Hematopoietic multipotent progenitor cell treated with erythropoietin and hydrocortisone succinate and interleukin-3 and kit ligand, for 15 days (in vitro differentiated cells): ENCODE data around the gene RELCH.
A peak's percentile ranks its signal among the peaks of the same experiment; 100 is the strongest.
"Not testable (repeated sequence)": the region's sequence is repeated elsewhere in the genome, so short reads cannot be mapped to it uniquely, and the experiment has no call there.

ENCODE experiments used
- DNase-seq: peaks from one replicate; pipeline ENCODE4 v3.0.0-alpha.2; 2015; ENCODE audit warnings: low spot score

RELCH gene

GRCh38 chr18:62186774-62187542, at the start of gene RELCH, which contains the start of gene PIGN:
Gene RELCH, plus strand, starts transcription at chr18:62187255. Its CDS starts 251 bp downstream, at chr18:62187506.
Gene PIGN, minus strand, starts transcription at chr18:62187056. Its CDS starts 25,703 bp downstream, at chr18:62161353.
- DNase-seq = peak; percentile 99

GRCh38 chr18:62138461-62139235, 48.4 kb upstream of the RELCH start:
- no peak for DNase-seq

- DNase-seq = no peak
These were observed 46.8 kb upstream of the RELCH start for GRCh38 chr18:62140259-62140658.

GRCh38 chr18:62144338-62144737, 42.7 kb upstream of the RELCH start:
- DNase-seq = no peak

GRCh38 chr18:62151068-62151771, 35.8 kb upstream of the RELCH start:
- DNase-seq = no peak

- no peak for DNase-seq
These were observed 34.2 kb upstream of the RELCH start for GRCh38 chr18:62152844-62153243.

GRCh38 chr18:62157843-62158242, 29.2 kb upstream of the RELCH start:
- no peak for DNase-seq

GRCh38 chr18:62164310-62164709, 22.7 kb upstream of the RELCH start:
- no peak for DNase-seq

GRCh38 chr18:62164855-62165487, 22.1 kb upstream of the RELCH start:
- DNase-seq = no peak

GRCh38 chr18:62165583-62165982, 21.5 kb upstream of the RELCH start:
- no peak for DNase-seq

- not testable (repeated sequence) for DNase-seq
These were observed 20.5 kb upstream of the RELCH start for GRCh38 chr18:62166524-62166923.

- DNase-seq = no peak
These were observed 16.2 kb upstream of the RELCH start for GRCh38 chr18:62170857-62171256.

GRCh38 chr18:62172298-62172697, 14.8 kb upstream of the RELCH start:
- no peak for DNase-seq

GRCh38 chr18:62175521-62175920, 11.5 kb upstream of the RELCH start:
- no peak for DNase-seq

GRCh38 chr18:62177271-62177670, 9.8 kb upstream of the RELCH start:
- DNase-seq = no peak

GRCh38 chr18:62179213-62179612, 7.8 kb upstream of the RELCH start:
- no peak for DNase-seq

- no peak for DNase-seq
These were observed 4.8 kb upstream of the RELCH start for GRCh38 chr18:62182220-62182619.

GRCh38 chr18:62183578-62184195, 3.4 kb upstream of the RELCH start:
- DNase-seq = peak; percentile 77

- DNase-seq = no peak
These were observed 619 bp upstream of the RELCH start for GRCh38 chr18:62186499-62186773.

GRCh38 chr18:62187543-62188510, 772 bp downstream of the RELCH start:
- DNase-seq = peak; percentile 41

- no peak for DNase-seq
These were observed 2.2 kb downstream of the RELCH start for GRCh38 chr18:62189208-62189607.
